K562 (cell line): Measurements from ENCODE around the gene OR7C2.
"Not testable (repeated sequence)": the region's sequence is repeated elsewhere in the genome, so short reads cannot be mapped to it uniquely, and the experiment has no call there.

Experiments used
- EP300 ChIP-seq: IDR thresholded peaks from 2 replicates; pipeline ENCODE4 v1.6.1; 2012; ENCODE audit warnings: low read length, improper control_type of control experiment
- FOXJ3 ChIP-seq: sonication (generic); formaldehyde crosslinking; IDR thresholded peaks from 2 replicates; pipeline ENCODE4 v1.4.0; 2020; ENCODE audit warnings: mild to moderate bottlenecking, missing genetic modification reagents
- FOXP1 ChIP-seq: sonication (generic); formaldehyde crosslinking; IDR thresholded peaks from 2 replicates; pipeline ENCODE4 v1.8.0; 2022; ENCODE audit warnings: mild to moderate bottlenecking, missing genetic modification reagents
- POLR2AphosphoS5 ChIP-seq: IDR thresholded peaks from 2 replicates; pipeline ENCODE4 v1.6.1; 2011; ENCODE audit warnings: mild to moderate bottlenecking, low read depth, low read length, moderate library complexity; ENCODE audit not compliant: control insufficient read depth, insufficient read depth
- TF ChIP-seq, protein P1 (sequence below), 3 experiments: IDR thresholded peaks in 2 of 3; conservative IDR thresholded peaks in 1 of 3; 2 replicates each; pipeline ENCODE4 v1.5.1; 2011 to 2012; ENCODE audit warnings: low read length in 3 of 3, mild to moderate bottlenecking in 3 of 3, control low read depth in 2 of 3, improper control_type of control experiment in 1 of 3, inconsistent platforms in 1 of 3, low read depth in 1 of 3, mixed read lengths in 1 of 3, moderate library complexity in 1 of 3; ENCODE audit not compliant: insufficient read depth in 2 of 3
- TF ChIP-seq, protein P2 (sequence below): fragments of 250-450 bp; sonication (Bioruptor Pico); IDR thresholded peaks from 2 replicates; pipeline ENCODE4 v1.8.0; 2022; ENCODE audit warnings: moderate library complexity, mild to moderate bottlenecking, inconsistent platforms

DNA sequence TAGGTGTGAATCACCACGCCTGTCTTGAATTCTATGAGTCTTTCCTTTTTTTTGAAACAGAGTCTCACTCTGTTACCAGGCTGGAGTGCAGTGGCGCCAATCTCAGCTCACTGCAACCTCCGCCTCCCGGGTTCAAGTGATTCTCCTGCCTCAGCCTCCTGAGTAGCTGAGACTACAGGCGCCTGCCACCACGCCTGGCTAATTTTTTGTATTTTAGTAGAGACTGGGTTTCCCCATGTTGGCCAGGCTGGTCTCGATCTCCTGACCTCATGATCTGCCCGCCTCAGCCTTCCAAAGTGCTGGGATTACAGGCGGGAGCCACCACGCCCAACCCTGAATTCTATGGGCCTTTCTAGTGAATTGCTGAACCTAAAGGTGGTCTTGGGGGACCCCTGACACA is 8.1 kb downstream of the OR7C2 start:
- not testable (repeated sequence) for TF ChIP-seq EP300; FOXJ3 (CRISPR knock-in tag); FOXP1; POLR2AphosphoS5
- TF ChIP-seq, protein P1, sequence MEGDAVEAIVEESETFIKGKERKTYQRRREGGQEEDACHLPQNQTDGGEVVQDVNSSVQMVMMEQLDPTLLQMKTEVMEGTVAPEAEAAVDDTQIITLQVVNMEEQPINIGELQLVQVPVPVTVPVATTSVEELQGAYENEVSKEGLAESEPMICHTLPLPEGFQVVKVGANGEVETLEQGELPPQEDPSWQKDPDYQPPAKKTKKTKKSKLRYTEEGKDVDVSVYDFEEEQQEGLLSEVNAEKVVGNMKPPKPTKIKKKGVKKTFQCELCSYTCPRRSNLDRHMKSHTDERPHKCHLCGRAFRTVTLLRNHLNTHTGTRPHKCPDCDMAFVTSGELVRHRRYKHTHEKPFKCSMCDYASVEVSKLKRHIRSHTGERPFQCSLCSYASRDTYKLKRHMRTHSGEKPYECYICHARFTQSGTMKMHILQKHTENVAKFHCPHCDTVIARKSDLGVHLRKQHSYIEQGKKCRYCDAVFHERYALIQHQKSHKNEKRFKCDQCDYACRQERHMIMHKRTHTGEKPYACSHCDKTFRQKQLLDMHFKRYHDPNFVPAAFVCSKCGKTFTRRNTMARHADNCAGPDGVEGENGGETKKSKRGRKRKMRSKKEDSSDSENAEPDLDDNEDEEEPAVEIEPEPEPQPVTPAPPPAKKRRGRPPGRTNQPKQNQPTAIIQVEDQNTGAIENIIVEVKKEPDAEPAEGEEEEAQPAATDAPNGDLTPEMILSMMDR (IDR thresholded peaks at IDR 0.05 in 2 of 3, conservative IDR thresholded peaks at IDR 0.05 in 1 of 3; ENCODE audit: insufficient read depth in 2 of 3, low read depth in 1 of 3, low read length in 3 of 3), result not testable (repeated sequence)
- TF ChIP-seq, protein P2, sequence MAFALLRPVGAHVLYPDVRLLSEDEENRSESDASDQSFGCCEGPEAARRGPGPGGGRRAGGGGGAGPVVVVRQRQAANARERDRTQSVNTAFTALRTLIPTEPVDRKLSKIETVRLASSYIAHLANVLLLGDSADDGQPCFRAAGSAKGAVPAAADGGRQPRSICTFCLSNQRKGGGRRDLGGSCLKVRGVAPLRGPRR (CRISPR knock-in tag), result not testable (repeated sequence)
